IPS-11a (cell line): ENCODE data around the gene PDGFC.
"Not testable (repeated sequence)": the region's sequence is repeated elsewhere in the genome, so short reads cannot be mapped to it uniquely, and the experiment has no call there.

Source experiments
- H3K4me3 ChIP-seq: one replicate; pipeline ENCODE4 v1.5.1; 2013; ENCODE audit warnings: low read depth, low read length, control low read depth

Gene PDGFC

DNA sequence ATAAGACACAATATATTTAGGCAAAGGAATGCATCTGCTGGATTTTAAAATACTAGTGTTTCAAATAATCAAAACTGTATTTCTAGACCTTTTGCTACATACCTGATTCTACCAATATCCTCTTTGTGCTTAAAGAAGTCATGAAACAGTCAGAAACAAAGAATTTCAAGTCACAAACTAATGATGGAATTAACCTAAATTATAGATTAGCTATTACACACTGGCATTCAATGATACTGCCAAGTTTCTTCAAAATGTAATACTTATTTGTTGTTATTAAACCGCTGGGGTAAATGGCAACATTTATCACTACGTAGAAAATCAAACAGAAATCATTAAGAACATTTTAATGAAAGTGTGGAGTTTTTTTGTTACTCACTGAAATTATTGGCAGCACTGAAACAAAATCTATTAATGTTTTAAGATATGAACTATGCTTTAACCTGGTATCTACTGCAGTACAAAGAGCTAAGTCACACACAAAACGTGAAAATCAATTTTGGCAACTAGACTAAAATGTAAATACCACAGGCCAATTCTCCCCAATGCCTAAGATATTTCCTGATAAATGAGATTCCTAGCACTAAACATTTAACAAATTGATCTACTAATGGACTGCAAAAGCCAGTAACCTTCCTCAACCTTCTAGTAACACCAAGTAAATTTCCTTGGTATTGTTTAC lies 19.4 kb downstream of the PDGFC start:
- H3K4me3 ChIP-seq, result no peak overlapping the region

DNA sequence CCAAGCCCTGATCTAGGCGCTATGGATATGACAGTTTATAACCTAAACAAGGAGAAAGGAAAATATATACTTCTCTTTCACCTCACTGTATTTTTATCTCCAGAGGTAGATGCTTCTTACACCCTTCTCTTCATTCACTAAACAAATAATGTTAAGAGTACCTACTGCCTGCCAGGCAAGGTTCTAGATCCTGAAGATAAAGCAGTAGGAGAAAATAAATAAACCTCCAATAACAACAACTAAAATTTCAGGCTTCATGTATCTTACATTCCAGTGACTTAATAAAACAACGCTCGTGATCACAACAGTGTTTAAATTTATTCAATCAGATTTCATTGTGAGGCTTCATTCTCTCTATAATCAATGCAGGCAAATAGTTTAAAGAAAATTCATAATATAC lies 20.7 kb downstream of the PDGFC start:
- no peak overlapping the region for H3K4me3 ChIP-seq

DNA sequence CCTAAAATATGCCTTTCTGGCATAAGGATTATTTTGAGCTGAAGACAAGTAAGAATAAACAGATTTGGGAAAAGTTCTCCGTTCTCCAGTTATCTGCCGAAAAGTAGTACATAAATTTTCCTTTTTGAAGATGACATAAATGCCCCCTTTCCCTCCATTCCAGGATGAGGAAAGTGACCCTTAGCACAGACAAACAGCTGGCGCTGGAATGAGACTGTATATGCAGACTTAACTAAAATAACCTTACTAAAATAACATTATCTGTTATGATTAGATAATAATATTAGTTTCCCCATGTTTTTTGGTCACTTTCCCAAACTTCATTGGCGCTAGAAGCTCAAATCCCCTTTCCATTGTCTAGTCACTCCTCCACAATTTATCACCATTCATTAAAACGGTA lies 21.5 kb downstream of the PDGFC start:
- no peak overlapping the region for H3K4me3 ChIP-seq

DNA sequence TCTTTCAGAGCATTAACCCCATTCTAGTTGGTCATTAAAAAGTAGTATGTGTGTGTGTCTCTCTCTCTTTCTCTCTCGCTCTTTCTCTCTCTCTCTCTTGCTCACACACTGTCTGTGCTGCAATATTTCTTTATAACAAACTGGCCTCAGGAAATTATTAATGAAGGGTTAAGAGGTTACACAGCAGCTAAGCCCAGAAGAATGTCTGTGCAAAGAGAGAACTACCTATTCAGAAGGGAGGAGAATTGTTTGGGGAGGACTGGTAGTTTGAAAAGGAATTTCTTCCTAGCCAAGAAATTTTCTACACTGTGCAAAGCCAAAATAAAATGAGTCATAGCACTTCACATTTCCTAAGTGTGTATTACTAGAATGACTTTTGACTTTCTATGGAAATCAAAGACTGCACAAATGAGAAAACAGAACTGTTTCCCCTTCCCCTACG lies 22.2 kb downstream of the PDGFC start:
- H3K4me3 ChIP-seq, result no peak overlapping the region

DNA sequence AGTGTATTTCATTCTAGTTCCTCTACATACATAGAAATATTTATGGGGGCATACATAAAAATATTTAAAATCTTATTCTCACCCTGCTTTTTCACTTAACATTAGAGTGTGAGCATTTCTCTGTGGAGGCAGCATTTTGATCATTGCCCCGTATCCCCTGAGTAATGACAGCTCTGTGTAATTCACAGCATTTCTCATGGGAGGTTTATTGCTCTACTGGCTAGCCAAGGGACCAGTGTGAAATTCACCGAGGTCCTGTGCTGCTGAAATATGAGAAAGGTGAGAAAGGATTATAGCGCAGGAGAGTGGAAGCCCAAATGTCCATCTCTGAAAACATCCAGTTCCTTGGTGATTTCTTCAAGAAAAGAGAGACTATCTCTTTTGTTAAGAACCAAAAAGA lies 22.9 kb downstream of the PDGFC start:
- H3K4me3 ChIP-seq, result no peak overlapping the region

DNA sequence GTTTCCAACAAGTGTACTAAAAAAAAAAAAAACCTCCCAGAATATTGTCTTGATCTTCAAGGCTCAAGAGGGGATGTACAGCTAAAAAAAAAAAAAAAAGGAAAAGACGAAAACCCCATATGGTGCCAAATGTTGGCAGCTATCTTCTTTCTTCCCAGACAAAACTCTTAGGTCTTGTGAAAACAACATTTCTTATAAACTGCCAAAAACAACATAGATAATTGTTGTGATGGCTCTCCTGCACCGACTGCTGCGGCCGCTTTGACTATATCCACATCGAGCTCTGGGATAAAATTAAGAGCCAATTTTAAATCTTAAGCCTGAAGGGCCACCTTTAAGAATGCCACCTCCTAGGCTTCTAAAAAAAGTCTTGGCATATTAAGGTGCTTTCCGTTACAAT lies 23.5 kb downstream of the PDGFC start:
- no peak overlapping the region for H3K4me3 ChIP-seq

DNA sequence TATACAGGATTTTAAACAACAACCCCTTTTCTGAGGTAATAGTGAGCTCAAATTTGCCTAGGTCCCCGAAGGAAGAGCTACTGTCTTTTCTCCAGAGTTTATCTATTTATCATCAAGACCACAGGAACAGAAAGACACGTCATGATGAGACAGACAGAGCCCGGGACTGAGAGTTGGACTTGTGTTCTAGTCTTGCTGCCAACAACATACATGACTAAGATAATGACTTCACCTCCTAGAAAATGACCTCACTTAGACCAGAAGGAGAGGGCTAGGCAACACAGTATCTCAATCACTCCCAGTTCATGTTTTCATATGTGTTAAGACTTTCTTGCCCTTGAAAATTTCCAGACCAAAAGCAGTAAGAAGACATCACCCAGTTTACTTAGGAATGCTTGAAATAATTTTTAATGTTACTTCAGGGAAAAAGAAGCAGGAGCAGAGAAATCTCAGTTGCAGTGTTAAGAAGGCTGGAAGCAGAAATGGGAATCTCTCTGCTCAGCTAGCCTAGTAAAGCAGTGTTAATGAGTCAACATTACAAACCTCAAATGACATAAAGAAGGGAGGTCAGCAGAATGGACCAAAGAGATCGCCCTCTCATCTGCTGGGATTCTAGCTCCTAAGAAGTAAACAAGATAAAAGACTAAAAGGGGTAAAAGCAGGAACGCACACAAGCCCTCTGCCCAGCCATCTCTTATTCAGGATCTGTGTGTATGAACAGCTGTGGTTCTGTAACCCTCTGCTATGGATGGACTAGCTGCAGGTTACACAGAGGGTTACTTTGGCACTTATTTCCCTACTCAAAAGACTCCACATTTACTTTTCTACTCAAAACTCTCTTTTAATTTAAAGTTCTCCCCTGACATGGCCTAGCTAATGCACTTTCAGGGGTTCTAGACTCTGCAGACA lies 24.8 kb downstream of the PDGFC start:
- no peak overlapping the region for H3K4me3 ChIP-seq

DNA sequence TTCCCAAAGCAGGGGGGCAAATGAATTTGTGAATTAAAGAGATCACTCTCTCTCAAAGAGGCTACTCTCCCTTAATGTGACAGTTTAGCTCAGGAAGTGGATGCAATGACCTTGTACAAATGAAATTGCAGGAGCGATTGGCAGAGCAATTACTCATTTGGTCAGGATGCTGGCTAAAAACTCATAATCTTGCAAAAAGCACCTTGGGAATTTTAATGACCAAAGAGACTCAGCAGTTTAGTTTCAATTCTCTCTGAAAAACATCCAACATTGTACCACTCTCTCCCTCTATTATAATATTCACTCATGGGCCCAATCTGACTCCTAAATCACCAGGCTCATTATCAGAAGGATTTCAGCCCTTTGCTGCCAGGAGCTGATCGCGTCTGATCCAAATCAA lies 26.1 kb downstream of the PDGFC start:
- no peak overlapping the region for H3K4me3 ChIP-seq

DNA sequence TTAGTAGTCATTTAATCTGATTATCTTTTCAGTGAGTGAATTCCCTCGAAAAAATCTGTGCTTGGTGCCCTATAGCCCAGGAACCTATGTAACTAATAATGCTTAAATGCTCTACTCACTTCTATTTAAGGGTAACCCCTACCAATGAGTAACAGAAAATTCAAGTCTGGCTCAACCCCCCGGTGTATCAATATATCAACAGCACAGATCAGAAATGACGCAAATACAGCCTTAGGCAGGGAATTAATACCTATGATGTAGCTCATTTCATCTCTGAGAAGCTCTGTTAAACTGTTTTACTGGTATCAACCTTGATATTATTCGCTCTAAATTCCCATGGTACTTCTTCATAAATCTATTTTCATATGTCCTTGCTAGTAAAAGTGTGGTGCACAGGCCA lies 28.6 kb downstream of the PDGFC start:
- no peak overlapping the region for H3K4me3 ChIP-seq

DNA sequence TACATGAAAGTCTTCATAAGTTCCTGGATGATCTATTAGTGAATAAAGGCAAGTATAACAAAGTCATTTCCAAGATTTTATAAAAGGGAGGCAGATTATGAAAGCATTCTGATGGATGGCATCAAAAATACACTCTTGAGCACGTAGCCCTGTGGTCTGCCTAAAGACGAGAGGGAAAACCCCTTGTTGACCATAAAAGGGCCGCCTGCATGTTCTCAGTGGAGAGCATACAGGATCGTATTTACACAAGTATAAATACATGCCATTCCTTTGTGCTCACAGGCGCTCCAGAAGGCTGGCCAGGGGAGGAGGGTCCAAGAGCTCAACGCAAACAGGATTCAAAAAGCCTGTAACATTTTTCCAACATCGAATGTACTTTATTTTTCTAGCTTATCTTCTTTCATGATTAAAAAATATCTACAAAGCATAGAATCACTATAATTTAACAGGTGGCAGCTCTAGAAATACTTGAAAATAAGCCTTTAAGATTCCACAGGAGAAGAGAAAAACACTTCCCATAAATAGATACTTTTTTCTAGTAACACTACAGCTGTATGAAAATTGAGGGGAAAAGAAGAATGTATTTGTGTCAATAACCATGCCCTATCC lies 29.6 kb downstream of the PDGFC start:
- H3K4me3 ChIP-seq, result no peak overlapping the region

DNA sequence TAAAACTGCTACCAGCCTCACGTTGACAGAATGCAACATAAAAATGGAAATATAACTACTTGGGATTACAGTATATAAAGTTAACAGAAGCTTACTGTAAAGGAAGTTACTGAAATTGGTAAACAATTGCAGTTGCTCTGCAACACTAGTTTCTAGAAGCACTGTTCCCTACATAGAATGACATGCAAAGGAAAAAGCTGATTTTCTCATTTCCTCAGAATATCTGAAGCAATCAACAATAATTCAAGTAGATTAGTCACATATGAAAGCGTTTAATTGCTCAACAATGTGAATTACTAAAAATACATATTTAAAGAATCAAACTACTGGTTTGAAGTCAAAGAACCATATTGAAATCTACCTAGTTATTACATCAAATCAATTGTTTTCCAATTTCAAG lies 31.8 kb downstream of the PDGFC start:
- no peak overlapping the region for H3K4me3 ChIP-seq

DNA sequence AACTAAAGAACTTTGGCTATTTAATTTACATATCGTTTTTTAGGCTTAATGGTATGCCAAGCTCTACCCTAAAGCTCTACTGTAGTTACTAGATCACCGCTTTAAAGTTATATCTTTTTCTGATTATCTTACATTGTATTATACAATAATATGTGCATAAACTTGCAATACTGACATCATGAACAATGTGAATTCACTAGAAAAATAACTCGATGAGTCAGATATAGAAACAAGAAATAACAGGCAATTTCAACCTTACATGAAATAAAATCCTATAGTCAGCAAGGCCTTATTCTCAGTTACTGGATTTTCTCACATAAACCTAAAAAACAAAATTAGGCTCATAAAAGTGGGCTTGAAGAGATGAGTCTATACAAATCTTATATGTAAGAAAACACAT lies 32.5 kb downstream of the PDGFC start:
- no peak overlapping the region for H3K4me3 ChIP-seq

DNA sequence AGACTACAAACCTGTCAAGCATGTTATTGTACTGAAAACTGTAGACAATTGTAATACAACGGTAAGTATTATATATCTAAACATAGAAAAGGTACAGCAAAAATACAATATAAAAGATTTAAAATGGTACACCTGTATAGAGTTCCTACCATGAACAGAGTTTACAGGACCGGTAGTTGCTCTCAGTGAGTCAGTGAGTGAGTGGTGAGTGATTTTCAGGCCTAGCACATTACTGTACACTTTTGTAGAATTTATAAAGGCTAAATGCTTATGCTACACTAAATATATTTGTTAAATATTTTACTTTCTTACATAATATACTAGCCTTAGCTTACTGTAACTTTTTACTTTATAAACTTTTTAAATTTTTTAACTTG lies 37.4 kb downstream of the PDGFC start:
- H3K4me3 ChIP-seq, result no peak overlapping the region

DNA sequence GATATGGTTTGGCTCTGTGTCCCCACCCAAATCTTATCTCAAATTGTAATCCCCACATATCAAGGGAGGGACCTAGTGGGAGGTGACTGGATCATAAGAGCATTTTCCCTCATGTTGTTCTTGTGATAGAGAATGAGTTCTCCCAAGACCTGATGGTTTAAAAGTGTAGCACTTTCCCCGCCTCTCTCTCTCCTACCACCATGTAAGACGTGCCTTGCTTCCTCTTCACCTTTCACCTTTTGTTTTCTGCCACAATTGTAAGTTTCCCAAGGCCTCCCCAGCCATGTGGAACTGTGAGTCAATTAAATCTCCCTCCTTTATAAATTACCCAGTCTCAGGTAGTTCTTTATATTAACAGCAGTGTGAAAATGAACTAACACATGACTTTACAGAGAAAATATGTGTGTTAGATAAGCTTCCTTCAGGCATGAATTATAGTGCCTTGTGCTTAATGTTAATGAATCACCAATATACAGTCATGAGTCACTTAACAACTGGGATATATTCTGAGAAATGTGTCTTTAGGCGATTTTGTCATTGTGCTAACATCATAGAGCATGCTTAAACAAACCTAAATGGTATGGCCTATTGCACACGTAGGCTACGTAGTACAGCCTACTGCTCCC lies 37.9 kb downstream of the PDGFC start:
- H3K4me3 ChIP-seq, result no peak overlapping the region

DNA sequence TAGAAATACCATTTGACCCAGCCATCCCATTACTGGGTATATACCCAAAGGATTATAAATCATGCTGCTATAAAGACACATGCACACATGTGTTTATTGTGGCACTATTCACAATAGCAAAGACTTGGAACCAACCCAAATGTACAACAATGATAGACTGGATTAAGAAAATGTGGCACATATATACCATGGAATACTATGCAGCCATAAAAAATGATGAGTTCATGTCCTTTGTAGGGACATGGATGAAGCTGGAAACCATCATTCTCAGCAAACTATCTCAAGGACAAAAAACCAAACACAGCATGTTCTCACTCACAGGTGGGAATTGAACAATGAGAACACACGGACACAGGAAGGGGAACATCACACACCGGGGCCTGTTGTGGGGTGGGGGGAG lies 39.2 kb downstream of the PDGFC start:
- H3K4me3 ChIP-seq, result not testable (repeated sequence)

DNA sequence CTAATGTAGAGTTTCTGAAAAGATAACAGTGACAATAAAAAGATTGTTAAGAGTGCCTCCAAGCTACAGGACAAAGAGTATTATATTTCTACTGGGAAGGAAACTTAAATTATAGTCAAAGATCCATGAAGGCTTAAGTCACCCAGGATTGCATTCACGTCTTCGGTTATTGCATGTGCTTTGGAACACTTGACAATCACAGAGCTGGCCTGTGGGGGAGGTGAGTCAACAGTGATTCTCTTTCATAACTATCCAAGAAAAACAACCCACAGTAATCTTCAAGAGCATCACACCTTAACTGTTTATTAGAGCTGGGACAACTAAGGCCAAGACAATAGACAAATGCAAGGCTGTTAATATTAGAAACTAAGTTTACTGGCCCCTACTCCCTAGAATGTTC lies 40.3 kb downstream of the PDGFC start:
- H3K4me3 ChIP-seq, result no peak overlapping the region

DNA sequence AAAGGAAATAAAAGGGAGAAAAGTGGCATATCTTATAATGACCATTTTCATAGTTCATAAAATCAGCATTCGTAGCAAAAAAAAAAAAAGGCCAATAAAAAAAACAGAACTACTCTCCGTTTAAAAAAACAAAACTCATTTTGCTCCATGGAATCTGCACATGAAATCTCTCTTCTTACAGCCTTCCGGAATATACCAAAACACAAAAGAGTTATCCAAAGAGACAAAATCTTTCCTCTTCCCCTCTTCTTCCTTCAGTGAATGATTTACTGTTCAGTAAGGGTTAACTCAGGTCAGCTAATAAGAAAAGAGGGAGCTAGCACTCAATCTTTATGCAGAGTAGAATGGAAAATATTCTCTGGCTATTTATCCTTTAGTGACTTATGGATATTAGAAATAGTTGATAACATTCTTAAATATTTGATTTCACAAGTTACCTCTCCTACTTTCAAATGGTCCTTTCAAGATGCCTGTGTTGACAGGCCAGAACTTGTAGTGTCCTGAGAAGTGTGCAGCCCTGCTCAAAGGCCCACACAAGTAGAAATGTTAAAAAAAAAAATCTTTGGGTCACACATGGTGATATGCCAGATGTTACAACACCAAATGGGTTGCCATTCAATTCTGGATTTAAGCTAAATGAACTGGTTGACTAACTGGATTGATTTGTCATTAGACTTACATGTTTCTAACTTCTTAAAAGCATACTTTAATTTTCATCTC lies 42.1 kb downstream of the PDGFC start:
- no peak overlapping the region for H3K4me3 ChIP-seq

DNA sequence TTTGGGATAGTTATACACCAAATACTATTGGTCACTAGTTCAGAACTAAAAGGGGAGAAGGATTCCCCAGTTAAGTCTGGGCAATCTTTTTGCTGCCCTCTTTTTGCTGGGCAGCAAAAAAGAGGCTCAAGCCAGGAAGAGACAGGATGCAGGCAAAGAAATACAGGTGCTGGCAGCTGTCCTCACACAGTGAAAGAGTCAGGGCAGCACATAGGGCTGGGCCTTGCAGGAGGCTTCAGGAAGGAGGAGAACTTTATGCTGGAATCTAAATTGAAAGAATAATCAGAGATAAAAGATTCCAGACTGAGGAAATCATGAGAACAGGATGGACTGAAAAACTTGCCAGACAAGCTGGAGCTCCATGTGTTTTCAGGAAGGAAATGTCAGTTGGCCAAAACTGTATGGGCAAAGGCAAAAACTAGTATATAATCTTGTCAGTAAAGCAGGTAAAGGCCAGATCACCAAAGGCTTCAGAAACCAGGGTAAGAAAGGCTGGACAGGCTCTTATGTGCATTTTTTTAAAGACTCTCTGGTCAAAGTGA lies 46.8 kb downstream of the PDGFC start:
- H3K4me3 ChIP-seq, result no peak overlapping the region

DNA sequence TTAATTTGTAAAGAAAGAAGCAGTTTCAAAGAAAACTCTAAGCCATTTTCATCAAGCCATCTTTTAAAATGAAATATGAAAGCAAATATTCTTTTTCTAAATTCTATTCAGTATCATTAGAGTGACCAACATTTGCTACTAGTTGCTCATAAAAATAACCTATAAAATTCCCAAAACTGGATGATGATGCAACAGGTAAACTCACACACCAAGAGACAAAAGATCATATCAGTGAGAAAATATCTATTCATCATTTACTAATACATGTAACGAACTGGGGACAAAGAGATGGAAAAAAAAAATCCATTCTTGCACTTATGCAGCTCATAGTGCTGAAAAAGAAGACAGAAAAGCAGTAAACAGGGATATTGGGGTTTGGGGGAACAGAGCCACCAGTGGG lies 48.1 kb downstream of the PDGFC start:
- no peak overlapping the region for H3K4me3 ChIP-seq

DNA sequence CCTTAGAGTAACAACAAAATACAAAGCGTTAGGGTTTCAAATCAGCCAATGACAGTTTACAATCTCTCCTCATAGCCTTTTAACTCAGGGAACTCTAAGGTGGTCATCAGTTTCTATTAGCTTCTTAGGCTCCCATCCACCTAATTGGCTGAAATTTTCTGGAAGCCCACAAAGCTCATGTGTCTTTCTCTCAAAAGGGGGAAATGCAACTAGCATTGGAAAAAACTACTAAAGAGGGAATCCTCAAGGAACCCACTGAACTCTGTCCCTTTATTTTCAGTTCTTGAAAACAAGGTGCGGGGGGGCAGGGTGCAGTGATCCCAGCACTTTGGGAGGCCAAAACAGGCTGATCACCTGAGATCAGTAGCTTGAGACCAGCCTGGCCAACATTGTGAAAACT lies 56.4 kb downstream of the PDGFC start:
- no peak overlapping the region for H3K4me3 ChIP-seq

DNA sequence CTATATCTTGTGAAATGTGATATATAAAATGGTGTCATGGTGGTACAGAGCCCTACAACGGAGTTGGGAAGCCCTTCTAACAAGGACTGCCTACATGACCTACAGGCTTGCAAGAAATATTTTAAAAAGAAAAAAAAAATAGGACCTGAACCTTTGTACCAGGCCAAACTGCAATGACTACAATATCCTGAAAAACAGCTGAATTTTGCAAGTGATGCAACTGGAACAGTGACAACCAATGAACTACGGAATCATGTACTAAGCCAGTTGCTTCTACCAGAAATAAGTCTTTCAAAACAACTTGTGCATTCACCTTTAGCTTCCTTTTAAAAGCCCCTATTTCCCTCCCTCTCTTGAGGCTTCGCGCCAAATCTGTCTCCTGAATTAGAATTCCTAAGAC lies 58.4 kb downstream of the PDGFC start:
- no peak overlapping the region for H3K4me3 ChIP-seq
